Hepatic stellate cell (primary cell): Measurements from ENCODE around the gene OR12D1.

ENCODE experiments used
- DNase-seq: peaks from one replicate; pipeline ENCODE4 v3.0.0; 2011; ENCODE audit warnings: low spot score

The OR12D1 gene

DNA sequence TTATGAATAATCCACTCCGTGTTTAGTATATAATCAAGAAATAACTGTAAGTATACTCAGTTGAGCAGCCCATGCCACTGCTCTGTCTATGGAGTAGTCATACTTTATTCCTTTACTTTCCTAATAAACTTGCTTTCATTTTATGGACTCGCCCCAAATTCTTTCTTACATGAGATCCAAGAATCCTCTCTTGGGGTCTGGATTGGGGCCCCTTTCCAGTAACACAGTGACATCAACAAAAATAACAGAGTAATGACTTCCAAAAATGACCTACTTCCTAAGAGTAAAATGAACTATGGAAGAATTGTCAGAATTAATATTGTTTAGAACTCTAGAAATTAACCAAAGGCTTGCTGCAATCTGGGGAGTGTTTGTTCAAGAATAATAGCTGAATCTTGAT, 51.1 kb downstream of the OR12D1 start:
- no peak for DNase-seq

DNA sequence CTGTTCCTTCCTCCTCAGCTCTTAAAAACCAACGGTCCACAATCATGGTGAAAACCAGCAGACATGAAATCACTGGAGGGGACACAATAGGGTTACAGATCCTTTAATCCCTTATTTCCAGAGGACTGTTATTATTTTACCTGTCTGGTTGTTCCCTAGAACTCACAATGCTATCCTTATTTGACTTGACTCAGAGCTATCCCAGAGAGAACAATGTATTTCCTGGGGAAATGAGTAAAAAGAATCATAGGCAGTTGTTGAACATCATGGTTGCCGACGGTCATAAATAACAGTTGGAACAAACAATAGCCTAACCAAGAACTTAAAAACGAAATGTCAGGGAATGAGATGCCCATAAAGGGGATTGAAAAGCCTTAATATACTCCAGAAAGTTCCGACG, 51.5 kb downstream of the OR12D1 start:
- DNase-seq, result no peak
